ENCODE measurements around the gene SENP1.

SENP1 gene

DNA sequence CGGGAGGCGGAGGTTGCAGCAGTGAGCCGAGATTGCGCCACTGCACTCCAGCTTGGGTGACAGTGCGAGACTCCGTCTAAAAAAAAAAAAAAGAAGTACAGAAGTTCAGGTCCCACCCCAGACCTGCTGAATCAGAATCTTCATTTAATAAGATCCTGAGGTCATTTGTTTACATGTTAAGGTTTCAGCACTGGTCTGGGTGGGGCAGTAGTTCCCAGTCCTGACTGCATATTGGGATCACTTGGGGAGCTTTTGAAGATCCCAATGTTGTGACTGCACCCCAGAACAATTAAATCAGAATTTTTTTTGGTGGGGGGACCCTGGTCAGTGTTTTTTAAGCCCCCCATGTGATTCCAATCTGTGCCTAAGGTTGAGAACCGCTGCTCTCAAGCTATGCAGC, 89.9 kb downstream of the SENP1 start:
- DNase-seq, result no peak

DNA sequence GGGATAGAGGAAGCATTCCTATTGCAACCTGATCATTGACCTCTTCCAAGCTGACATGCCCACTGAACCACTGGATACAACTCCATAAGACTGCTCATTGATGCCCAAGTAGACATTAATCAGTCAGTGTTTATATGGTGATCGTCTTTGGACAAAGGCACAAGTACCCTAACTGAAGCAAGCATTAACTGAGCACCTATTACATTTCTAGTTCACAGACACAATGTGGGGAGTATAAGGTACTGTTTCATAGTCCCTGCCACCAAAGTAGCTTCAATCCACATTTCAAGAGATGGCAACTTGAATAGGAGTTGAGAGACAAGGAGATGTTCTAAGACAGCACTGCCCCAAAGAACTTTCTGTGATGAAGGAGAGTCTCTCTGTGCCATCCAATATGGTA, 90.8 kb downstream of the SENP1 start:
- no peak for DNase-seq

- DNase-seq, result no peak
Observed at GRCh38 chr12:48013287-48013686, 92.6 kb downstream of the SENP1 start.

DNA sequence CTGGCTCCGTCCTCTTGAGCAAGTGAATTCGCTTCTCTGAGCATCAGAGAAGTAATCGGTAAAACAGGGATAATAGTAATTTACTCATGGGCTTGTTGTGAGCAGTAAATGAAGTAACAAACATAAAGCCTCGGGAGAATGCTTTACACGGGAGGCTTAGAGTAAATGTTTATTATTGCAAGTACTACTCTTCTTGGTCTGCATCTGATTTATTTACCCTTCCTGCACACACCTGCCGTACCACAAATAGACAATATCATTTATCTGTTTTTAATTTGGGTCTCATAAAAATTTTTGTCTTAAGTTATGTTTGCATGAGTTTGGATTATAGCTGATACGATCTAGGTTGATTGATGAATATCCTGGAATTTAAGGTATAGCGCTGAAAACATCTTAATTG, 93.8 kb downstream of the SENP1 start:
- DNase-seq, result no peak

DNA sequence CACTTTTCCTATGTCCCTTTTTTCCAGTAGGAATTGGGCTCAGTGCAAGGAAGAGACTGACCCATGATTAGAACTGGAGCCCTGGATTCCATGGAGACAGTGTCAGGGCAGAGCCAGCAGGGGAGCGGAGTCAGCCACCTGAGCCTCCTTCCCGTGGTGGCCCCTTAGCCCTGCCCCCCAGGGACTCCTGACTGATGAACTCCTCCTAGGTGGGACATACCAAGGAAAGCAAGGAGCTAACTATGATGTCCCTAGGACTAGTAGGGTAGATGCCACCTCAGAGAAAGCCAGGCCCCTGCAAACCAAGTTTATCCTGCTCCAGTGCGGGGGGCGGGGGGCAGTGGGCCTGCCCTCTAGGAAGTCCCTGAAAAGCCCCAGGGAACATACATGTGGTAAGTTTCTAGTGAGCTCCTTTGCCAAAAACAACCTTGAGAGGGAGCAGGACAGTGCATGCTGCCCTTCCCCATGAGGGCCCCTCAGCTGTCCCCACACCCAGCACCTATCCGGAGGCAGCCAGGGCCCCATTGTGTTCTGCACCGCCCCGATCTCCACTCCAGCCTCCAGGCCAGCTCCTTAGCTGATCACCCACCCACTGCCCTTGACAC, 95.4 kb downstream of the SENP1 start:
- DNase-seq, result no peak

DNA sequence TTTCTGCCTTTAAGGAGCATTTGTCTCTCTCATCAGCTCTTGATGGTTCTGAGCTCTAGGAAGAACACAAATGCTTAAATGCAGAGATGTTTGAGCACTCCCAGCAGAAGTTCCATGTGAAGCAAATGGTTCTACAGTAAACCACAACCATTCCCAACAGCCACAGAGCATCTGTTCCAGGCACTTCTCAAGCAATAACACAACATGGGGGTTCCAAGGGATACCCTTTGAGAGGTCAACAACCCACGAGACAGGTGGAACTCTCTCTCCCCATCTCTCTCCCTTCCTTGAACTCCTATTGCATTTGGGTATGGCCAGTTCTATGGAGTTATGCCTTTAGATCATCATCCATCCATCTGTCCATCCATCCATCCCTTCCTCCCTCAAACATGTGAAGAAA, 96.4 kb downstream of the SENP1 start:
- DNase-seq, result no peak

DNA sequence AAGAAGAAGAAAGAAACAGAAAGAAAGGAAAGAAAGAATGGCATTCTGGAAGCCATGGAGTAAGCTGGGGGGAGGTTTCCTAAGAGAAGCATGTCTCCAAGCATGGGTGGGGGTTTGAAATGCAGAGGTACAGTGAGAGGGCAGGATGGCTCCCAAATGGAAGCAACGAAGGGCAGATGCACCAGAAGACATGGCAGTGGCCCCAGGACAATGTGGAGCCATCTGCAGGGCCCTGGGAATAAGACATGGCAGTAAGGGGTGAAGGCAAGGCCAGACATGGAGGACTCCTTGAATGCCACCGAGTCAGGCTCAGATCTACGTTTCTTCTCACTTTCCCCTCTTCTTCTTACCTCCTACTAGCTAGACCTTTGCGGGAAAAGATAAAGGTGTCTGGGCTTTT, 96.9 kb downstream of the SENP1 start:
- DNase-seq, result no peak

GRCh38 chr12:48008349-48008748, 97.5 kb downstream of the SENP1 start:
- DNase-seq, result no peak

GRCh38 chr12:48007206-48007605, 98.7 kb downstream of the SENP1 start:
- no peak for DNase-seq

- no peak for DNase-seq
Observed at GRCh38 chr12:48005750-48006021, 100.2 kb downstream of the SENP1 start.

- no peak for DNase-seq
Observed at GRCh38 chr12:48005001-48005749, 100.7 kb downstream of the SENP1 start.

GRCh38 chr12:48004053-48004941, 101.6 kb downstream of the SENP1 start, which contains the start of gene COL2A1:
TSS of gene COL2A1 (minus strand) at chr12:48004476. CDS start at chr12:48004321, 155 bp downstream.
- DNase-seq, result no peak

- DNase-seq, result no peak
Observed at GRCh38 chr12:48003226-48004052, 102.4 kb downstream of the SENP1 start.

DNA sequence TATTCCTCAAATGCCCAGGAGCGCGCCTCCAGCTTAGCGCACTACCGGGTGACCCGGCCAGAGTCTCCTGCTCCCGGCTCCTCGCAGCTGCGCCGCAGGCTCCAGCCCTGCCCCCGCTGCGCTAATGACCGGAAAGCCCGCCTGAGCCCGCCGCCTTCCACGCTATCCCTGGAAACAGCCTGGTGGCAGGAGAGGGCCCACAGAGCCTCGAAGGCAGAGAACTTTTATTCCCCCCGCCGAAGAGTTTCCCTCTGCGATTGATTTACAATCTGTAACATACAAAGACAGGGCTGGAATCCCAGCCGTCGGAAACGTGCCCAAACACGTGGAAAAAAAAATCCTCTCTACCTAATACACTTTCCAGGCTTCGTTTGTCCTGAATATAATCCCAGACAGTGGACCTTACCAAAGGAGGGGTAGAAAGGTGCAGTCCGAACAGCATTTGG, 103.1 kb downstream of the SENP1 start:
- no peak for DNase-seq

- DNase-seq, result no peak
Observed at GRCh38 chr12:48002414-48002730, 103.5 kb downstream of the SENP1 start.

DNA sequence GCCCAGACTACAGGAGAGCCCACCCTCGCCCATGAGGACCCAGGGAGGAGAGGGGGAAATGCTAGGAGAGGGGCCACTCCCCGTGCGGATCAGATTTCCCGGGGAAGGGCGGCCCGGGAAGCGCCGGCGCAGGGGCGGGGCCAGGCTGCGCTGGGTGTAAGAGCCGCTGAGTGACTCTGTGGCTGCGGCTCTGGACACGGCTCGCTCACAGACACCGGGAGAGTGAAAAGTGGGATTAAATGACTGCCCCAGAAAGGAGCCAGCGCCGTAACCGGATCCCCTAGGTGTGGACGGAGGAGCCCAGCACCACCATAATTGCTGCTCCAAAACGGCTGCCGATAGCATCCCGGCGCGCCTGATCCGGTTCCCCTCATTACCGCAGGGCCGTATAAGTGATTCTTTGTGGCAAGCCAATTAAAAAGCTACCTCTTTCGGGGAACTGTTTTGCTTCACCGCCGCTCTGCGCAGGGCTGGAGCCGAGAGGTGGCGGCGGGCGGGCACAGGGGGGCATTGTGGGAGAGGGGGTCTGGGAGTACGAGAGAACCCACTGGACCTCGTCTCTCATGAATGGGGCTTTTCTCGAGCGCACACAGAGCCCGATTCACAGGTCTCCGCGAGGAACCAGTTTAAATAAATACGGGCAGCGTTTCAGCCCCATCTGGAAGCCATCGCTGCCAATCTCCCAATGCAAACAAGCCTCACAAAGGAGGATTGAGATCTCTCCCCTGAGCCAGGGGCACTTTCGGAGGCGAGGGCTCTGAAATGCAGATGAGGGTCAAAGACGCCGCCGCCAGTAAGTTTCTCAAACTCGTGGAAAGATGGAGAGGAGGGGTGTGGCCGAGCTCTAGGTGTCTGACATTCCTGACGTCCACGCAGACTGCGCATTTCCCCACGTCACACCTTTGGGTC, 104.1 kb downstream of the SENP1 start:
- DNase-seq, result peak; percentile 41

- DNase-seq, result peak; percentile 40
Observed at GRCh38 chr12:48000878-48001504, 104.9 kb downstream of the SENP1 start.

GRCh38 chr12:47999816-48000215, 106.1 kb downstream of the SENP1 start:
- no peak for DNase-seq

- no peak for DNase-seq
Observed at GRCh38 chr12:47997321-47997720, 108.6 kb downstream of the SENP1 start.

- DNase-seq, result no peak
Observed at GRCh38 chr12:47995981-47996401, 109.9 kb downstream of the SENP1 start.

GRCh38 chr12:47993491-47993890, 112.4 kb downstream of the SENP1 start:
- DNase-seq, result no peak

Data from NCI-H2171 (cell line).